ENCODE data around the gene FLNA.
"Not testable (repeated sequence)": the region's sequence is repeated elsewhere in the genome, so short reads cannot be mapped to it uniquely, and the experiment has no call there.

The FLNA gene

DNA sequence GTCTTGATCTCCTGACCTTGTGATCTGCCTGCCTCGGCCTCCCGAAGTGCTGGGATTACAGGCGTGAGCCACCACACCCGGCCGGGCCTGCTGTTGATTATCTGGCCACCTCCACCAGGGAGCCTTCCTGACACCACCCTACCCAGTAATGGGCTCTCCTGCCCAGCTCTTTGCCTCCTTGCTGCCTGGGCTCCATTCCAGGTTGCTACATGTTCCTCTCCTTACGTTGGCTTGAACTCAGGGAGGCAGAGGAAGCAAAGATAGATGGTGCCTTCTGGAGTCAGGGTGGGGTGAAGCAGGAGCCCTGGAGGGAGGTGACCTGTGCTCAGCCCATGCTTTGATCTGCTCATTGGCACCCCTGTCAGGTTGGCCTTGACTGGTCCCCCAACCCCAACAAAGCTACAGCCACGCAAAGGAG, 26.3 kb downstream of the FLNA start:
- Histone ChIP-seq H3K27me3 (replicated peaks; ENCODE audit: insufficient read depth, low read length) (no peaks in the 10 kb centered on the region), H3F3A (ENCODE audit: insufficient read depth, low read length) (no peaks in the 10 kb centered on the region), H3K36me3 (replicated peaks; ENCODE audit: insufficient read depth, low read length) (no peaks in the 10 kb centered on the region), H3K27ac (ENCODE audit: low read length) (no peak overlapping the region), H3K9ac (ENCODE audit: low read length) (no peak overlapping the region), H3K9me2 (replicated peaks; ENCODE audit: insufficient read depth, low read length) (no peaks in the 10 kb centered on the region), H4K20me1 (ENCODE audit: insufficient read depth, low read length) (no peaks in the 10 kb centered on the region), H3K4me1 (ENCODE audit: low read length) (no peaks in the 10 kb centered on the region), H3K4me3 (ENCODE audit: low read length) (no peak overlapping the region), H3K79me2 (ENCODE audit: low read length) (no peaks in the 10 kb centered on the region), H3K4me2 (ENCODE audit: low read depth, low read length) (no peak overlapping the region), H2AFZ (ENCODE audit: low read length) (no peak overlapping the region), H3K9me3 (replicated peaks; ENCODE audit: insufficient read depth, low read length) (no peaks in the 10 kb centered on the region)
- TF ChIP-seq EZH2 (optimal IDR thresholded peaks at IDR 0.05; ENCODE audit: low read depth, low read length), result no peak
- TF ChIP-seq, protein P1, sequence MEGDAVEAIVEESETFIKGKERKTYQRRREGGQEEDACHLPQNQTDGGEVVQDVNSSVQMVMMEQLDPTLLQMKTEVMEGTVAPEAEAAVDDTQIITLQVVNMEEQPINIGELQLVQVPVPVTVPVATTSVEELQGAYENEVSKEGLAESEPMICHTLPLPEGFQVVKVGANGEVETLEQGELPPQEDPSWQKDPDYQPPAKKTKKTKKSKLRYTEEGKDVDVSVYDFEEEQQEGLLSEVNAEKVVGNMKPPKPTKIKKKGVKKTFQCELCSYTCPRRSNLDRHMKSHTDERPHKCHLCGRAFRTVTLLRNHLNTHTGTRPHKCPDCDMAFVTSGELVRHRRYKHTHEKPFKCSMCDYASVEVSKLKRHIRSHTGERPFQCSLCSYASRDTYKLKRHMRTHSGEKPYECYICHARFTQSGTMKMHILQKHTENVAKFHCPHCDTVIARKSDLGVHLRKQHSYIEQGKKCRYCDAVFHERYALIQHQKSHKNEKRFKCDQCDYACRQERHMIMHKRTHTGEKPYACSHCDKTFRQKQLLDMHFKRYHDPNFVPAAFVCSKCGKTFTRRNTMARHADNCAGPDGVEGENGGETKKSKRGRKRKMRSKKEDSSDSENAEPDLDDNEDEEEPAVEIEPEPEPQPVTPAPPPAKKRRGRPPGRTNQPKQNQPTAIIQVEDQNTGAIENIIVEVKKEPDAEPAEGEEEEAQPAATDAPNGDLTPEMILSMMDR (IDR thresholded peaks at IDR 0.05; ENCODE audit: low read length), result no peak
- no peak for TF ChIP-seq EZH2phosphoT487 (IDR thresholded peaks at IDR 0.05; ENCODE audit: low read length)
- no peak for DNase-seq

DNA sequence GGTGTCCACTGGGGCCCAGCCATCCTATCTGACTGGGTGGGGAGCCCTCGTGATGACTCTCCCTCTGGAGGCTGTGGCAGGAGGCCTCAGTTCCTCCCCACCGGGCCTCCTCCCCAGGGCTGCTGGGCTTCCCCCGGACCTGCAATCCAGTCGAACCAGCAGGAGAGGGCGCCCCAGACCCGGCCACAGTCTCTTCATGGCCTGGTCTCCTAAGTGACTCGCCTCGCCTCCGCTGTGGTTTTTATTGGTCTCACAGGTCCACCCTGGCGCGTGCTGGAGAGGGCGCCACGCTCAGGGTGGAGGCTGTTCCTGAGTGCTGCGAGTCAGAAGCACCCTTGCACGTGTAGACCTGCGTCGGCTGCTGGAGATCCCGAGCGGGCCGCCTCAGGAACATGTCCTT, 30.8 kb downstream of the FLNA start:
- H3K79me2 ChIP-seq (ENCODE audit: low read length); H3K4me2 ChIP-seq (ENCODE audit: low read depth, low read length); H2AFZ ChIP-seq (ENCODE audit: low read length); H3K27ac ChIP-seq (ENCODE audit: low read length); H3K9me3 ChIP-seq (replicated peaks; ENCODE audit: insufficient read depth, low read length); H3K9me2 ChIP-seq (replicated peaks; ENCODE audit: insufficient read depth, low read length); H4K20me1 ChIP-seq (ENCODE audit: insufficient read depth, low read length); H3K9ac ChIP-seq (ENCODE audit: low read length); H3K4me3 ChIP-seq (ENCODE audit: low read length); DNase-seq; H3K27me3 ChIP-seq (replicated peaks; ENCODE audit: insufficient read depth, low read length); H3K4me1 ChIP-seq (ENCODE audit: low read length); H3K36me3 ChIP-seq (replicated peaks; ENCODE audit: insufficient read depth, low read length); H3F3A ChIP-seq (ENCODE audit: insufficient read depth, low read length): not testable (repeated sequence)

DNA sequence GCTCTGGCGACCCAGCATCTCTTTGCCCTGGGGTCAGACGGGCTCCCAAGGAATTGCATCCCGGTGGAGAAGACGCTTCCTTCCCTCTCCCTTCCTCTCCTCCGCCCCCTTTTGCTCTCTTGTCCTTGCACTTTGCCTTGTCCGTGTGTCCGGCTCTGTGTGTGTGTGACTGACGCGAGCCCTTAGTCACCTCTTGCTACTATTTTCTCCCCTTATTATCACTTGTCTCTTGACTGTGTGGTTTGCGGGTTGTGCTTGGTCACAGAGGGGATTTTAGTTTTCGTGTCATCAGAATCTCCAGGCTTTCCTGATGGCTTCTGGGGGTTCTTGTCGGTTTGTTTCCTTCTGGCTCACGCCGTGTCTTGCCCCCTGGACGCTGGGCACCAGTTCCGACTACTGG, 31.4 kb downstream of the FLNA start:
- not testable (repeated sequence) for H3K4me1 ChIP-seq (ENCODE audit: low read length); H3K9ac ChIP-seq (ENCODE audit: low read length); H3K4me2 ChIP-seq (ENCODE audit: low read depth, low read length); DNase-seq; H3K79me2 ChIP-seq (ENCODE audit: low read length); H3K27ac ChIP-seq (ENCODE audit: low read length); H2AFZ ChIP-seq (ENCODE audit: low read length); H3K36me3 ChIP-seq (replicated peaks; ENCODE audit: insufficient read depth, low read length); H4K20me1 ChIP-seq (ENCODE audit: insufficient read depth, low read length); H3K4me3 ChIP-seq (ENCODE audit: low read length); H3K9me2 ChIP-seq (replicated peaks; ENCODE audit: insufficient read depth, low read length); H3K9me3 ChIP-seq (replicated peaks; ENCODE audit: insufficient read depth, low read length); H3F3A ChIP-seq (ENCODE audit: insufficient read depth, low read length); H3K27me3 ChIP-seq (replicated peaks; ENCODE audit: insufficient read depth, low read length)

DNA sequence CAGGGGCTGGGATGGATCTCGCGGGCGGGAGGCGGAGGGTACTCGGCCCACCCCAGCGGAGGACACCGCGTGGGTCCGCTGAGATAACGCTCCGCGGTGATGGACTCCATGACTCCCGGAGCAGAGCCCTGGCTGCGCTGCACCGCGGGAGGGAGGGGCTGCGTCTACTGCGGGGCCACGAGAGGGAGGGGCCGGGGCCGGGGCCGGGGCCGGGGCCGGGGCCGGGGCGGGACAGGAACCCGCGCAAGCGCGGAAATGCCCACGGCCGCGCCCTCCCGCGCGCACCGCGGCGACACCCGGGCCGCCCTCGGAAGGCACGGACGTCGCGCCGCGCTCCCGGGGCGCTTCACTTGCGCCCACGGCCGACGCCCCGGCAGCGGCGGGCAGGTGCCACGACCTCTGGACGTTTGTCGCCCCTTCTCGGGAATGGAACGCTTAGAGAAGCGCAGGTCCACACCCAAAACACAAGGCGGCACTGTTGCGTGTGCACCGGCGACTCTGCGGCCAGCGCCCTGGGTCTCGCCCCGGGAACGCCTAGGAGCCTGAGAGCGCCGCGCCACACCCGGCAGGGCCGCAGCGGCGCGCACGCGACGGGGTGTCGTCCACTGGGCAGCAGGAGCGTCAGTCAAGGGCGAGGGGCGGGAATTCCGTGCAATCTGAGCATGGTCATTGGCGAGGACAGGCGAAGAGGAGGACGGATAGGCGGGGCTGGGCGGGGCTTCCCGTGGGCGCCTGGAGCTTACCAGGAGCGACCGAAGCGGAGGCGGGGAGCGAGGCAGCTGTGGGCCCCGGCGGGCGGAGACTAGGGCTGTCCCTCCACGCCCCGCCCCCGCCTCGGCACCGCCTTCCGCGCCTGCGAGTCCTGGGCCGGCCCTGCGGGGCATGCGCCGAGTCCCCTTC, 32.8 kb downstream of the FLNA start:
- not testable (repeated sequence) for H3K4me2 ChIP-seq (ENCODE audit: low read depth, low read length); H3F3A ChIP-seq (ENCODE audit: insufficient read depth, low read length); H3K36me3 ChIP-seq (replicated peaks; ENCODE audit: insufficient read depth, low read length); H4K20me1 ChIP-seq (ENCODE audit: insufficient read depth, low read length); H3K9me2 ChIP-seq (replicated peaks; ENCODE audit: insufficient read depth, low read length); H3K4me1 ChIP-seq (ENCODE audit: low read length); H3K27me3 ChIP-seq (replicated peaks; ENCODE audit: insufficient read depth, low read length); H3K9me3 ChIP-seq (replicated peaks; ENCODE audit: insufficient read depth, low read length); DNase-seq; H3K9ac ChIP-seq (ENCODE audit: low read length); H3K27ac ChIP-seq (ENCODE audit: low read length); H3K4me3 ChIP-seq (ENCODE audit: low read length); H3K79me2 ChIP-seq (ENCODE audit: low read length); H2AFZ ChIP-seq (ENCODE audit: low read length)

DNA sequence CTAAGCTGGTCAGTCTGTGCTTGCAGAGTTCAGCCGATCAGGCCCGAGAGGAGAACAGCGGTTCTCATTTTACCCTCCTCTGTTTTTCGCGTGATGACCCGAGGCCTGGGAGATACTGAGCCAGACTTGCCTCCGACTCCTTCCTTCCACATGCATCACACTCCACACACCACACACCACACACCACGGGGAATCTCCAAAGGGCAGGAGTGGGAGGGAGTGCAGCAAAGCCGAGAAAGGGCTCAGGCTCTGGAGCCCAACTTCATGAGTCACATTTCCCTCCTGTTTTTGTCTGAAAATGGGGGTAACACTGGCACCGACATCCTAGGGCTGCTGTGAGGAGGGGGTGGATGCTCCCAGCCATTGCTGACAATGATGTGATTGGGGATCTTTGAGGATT, 39.9 kb downstream of the FLNA start:
- Histone ChIP-seq H3K4me3 (ENCODE audit: low read length) (no peak overlapping the region), H3K9me2 (replicated peaks; ENCODE audit: insufficient read depth, low read length) (no peaks in the 10 kb centered on the region), H3K9me3 (replicated peaks; ENCODE audit: insufficient read depth, low read length) (no peaks in the 10 kb centered on the region), H3K4me1 (ENCODE audit: low read length) (peaks cover 17% of the 10 kb centered on the region), H3K27ac (ENCODE audit: low read length) (no peak overlapping the region; the same call in 1 of the 2 replicates), H3K4me2 (ENCODE audit: low read depth, low read length) (peak overlapping the region; percentile 40), H4K20me1 (ENCODE audit: insufficient read depth, low read length) (no peaks in the 10 kb centered on the region), H2AFZ (ENCODE audit: low read length) (no peak overlapping the region), H3K79me2 (ENCODE audit: low read length) (no peaks in the 10 kb centered on the region), H3F3A (ENCODE audit: insufficient read depth, low read length) (no peaks in the 10 kb centered on the region), H3K9ac (ENCODE audit: low read length) (no peak overlapping the region), H3K36me3 (replicated peaks; ENCODE audit: insufficient read depth, low read length) (no peaks in the 10 kb centered on the region), H3K27me3 (replicated peaks; ENCODE audit: insufficient read depth, low read length) (no peaks in the 10 kb centered on the region)
- TF ChIP-seq EZH2 (optimal IDR thresholded peaks at IDR 0.05; ENCODE audit: low read depth, low read length) (no peak), EZH2phosphoT487 (IDR thresholded peaks at IDR 0.05; ENCODE audit: low read length) (no peak)
- TF ChIP-seq, protein P1 (IDR thresholded peaks at IDR 0.05; ENCODE audit: low read length), result no peak
- no peak for DNase-seq
